Measurements from ENCODE around the gene TAX1BP1.

The TAX1BP1 gene

GRCh38 chr7:27868131-27868550 lies 128.2 kb downstream of the TAX1BP1 start:
- DNase-seq (ENCODE audit: low spot score in 2 of 2) (no peak), ATAC-seq (replicated peaks; ENCODE audit: extremely low read depth, poor library complexity, severe bottlenecking) (no peak)
- Mint-ChIP-seq H3K4me1 (peaks cover 60% of the 10 kb centered on the region), H3K9me3 (no peaks in the 10 kb centered on the region), H3K4me3 (peak overlapping the region; percentile 25), H3K27ac (ENCODE audit: low read depth) (peak overlapping the region; percentile 64), H3K36me3 (ENCODE audit: insufficient read depth) (peaks cover 10% of the 10 kb centered on the region), H3K27me3 (no peaks in the 10 kb centered on the region)

GRCh38 chr7:27869056-27869455 lies 129.1 kb downstream of the TAX1BP1 start:
- no peaks in the 10 kb centered on the region for H3K27me3 Mint-ChIP-seq
- DNase-seq (ENCODE audit: low spot score in 2 of 2): no peak
- ATAC-seq (replicated peaks; ENCODE audit: extremely low read depth, poor library complexity, severe bottlenecking): no peak
- peaks cover 11% of the 10 kb centered on the region for H3K36me3 Mint-ChIP-seq (ENCODE audit: insufficient read depth)
- H3K9me3 Mint-ChIP-seq: no peaks in the 10 kb centered on the region
- no peak overlapping the region for H3K27ac Mint-ChIP-seq (ENCODE audit: low read depth)
- H3K4me1 Mint-ChIP-seq: peaks cover 56% of the 10 kb centered on the region
- no peak overlapping the region for H3K4me3 Mint-ChIP-seq

- Mint-ChIP-seq H3K27ac (ENCODE audit: low read depth) (peak overlapping the region; percentile 27), H3K36me3 (ENCODE audit: insufficient read depth) (peaks cover 8% of the 10 kb centered on the region), H3K4me3 (no peak overlapping the region), H3K27me3 (no peaks in the 10 kb centered on the region), H3K4me1 (peaks cover 55% of the 10 kb centered on the region), H3K9me3 (no peaks in the 10 kb centered on the region)
- ATAC-seq (replicated peaks; ENCODE audit: extremely low read depth, poor library complexity, severe bottlenecking) (no peak), DNase-seq (ENCODE audit: low spot score in 2 of 2) (no peak)
Measured at GRCh38 chr7:27870595-27870994, 130.6 kb downstream of the TAX1BP1 start.

- peaks cover 51% of the 10 kb centered on the region for H3K4me1 Mint-ChIP-seq
- H3K27me3 Mint-ChIP-seq: no peaks in the 10 kb centered on the region
- no peaks in the 10 kb centered on the region for H3K9me3 Mint-ChIP-seq
- ATAC-seq (replicated peaks; ENCODE audit: extremely low read depth, poor library complexity, severe bottlenecking) (no peak), DNase-seq (ENCODE audit: low spot score in 2 of 2) (no peak)
- H3K4me3 Mint-ChIP-seq: no peak overlapping the region
- H3K27ac Mint-ChIP-seq (ENCODE audit: low read depth): no peak overlapping the region
- peaks cover 8% of the 10 kb centered on the region for H3K36me3 Mint-ChIP-seq (ENCODE audit: insufficient read depth)
Measured at GRCh38 chr7:27871086-27871485, 131.1 kb downstream of the TAX1BP1 start.

GRCh38 chr7:27871866-27872265 lies 131.9 kb downstream of the TAX1BP1 start:
- Mint-ChIP-seq H3K4me3 (no peak overlapping the region), H3K4me1 (peaks cover 44% of the 10 kb centered on the region), H3K36me3 (ENCODE audit: insufficient read depth) (peaks cover 8% of the 10 kb centered on the region), H3K9me3 (no peaks in the 10 kb centered on the region), H3K27ac (ENCODE audit: low read depth) (no peak overlapping the region), H3K27me3 (no peaks in the 10 kb centered on the region)
- ATAC-seq (replicated peaks; ENCODE audit: extremely low read depth, poor library complexity, severe bottlenecking) (no peak), DNase-seq (ENCODE audit: low spot score in 2 of 2) (no peak)

GRCh38 chr7:27872356-27873275 lies 132.7 kb downstream of the TAX1BP1 start:
- peaks cover 8% of the 10 kb centered on the region for H3K36me3 Mint-ChIP-seq (ENCODE audit: insufficient read depth)
- no peaks in the 10 kb centered on the region for H3K27me3 Mint-ChIP-seq
- peaks cover 38% of the 10 kb centered on the region for H3K4me1 Mint-ChIP-seq
- no peaks in the 10 kb centered on the region for H3K9me3 Mint-ChIP-seq
- H3K27ac Mint-ChIP-seq (ENCODE audit: low read depth): no peak overlapping the region
- H3K4me3 Mint-ChIP-seq: no peak overlapping the region
- DNase-seq (ENCODE audit: low spot score in 2 of 2) (no peak), ATAC-seq (replicated peaks; ENCODE audit: extremely low read depth, poor library complexity, severe bottlenecking) (no peak)

GRCh38 chr7:27873981-27874957 lies 134.3 kb downstream of the TAX1BP1 start:
- ATAC-seq (replicated peaks; ENCODE audit: extremely low read depth, poor library complexity, severe bottlenecking): no peak
- Mint-ChIP-seq H3K4me3 (no peak overlapping the region), H3K27ac (ENCODE audit: low read depth) (no peak overlapping the region), H3K36me3 (ENCODE audit: insufficient read depth) (peaks cover 6% of the 10 kb centered on the region), H3K27me3 (no peaks in the 10 kb centered on the region), H3K9me3 (no peaks in the 10 kb centered on the region), H3K4me1 (peaks cover 32% of the 10 kb centered on the region)
- DNase-seq (ENCODE audit: low spot score in 2 of 2): no peak

- DNase-seq (ENCODE audit: low spot score in 2 of 2) (no peak), ATAC-seq (replicated peaks; ENCODE audit: extremely low read depth, poor library complexity, severe bottlenecking) (no peak)
- Mint-ChIP-seq H3K27ac (ENCODE audit: low read depth) (no peak overlapping the region), H3K36me3 (ENCODE audit: insufficient read depth) (peaks cover 6% of the 10 kb centered on the region), H3K9me3 (no peaks in the 10 kb centered on the region), H3K27me3 (no peaks in the 10 kb centered on the region), H3K4me3 (no peak overlapping the region), H3K4me1 (peaks cover 25% of the 10 kb centered on the region)
Measured at GRCh38 chr7:27875061-27875460, 135.1 kb downstream of the TAX1BP1 start.

- Mint-ChIP-seq H3K4me3 (no peak overlapping the region), H3K27ac (ENCODE audit: low read depth) (no peak overlapping the region), H3K27me3 (no peaks in the 10 kb centered on the region), H3K9me3 (no peaks in the 10 kb centered on the region), H3K36me3 (ENCODE audit: insufficient read depth) (peaks cover 4% of the 10 kb centered on the region), H3K4me1 (peaks cover 20% of the 10 kb centered on the region)
- ATAC-seq (replicated peaks; ENCODE audit: extremely low read depth, poor library complexity, severe bottlenecking): no peak
- no peak for DNase-seq (ENCODE audit: low spot score in 2 of 2)
Measured at GRCh38 chr7:27875832-27876231, 135.9 kb downstream of the TAX1BP1 start.

- no peaks in the 10 kb centered on the region for H3K9me3 Mint-ChIP-seq
- H3K4me3 Mint-ChIP-seq: no peak overlapping the region
- H3K27ac Mint-ChIP-seq (ENCODE audit: low read depth): no peak overlapping the region
- no peak for ATAC-seq (replicated peaks; ENCODE audit: extremely low read depth, poor library complexity, severe bottlenecking)
- no peaks in the 10 kb centered on the region for H3K27me3 Mint-ChIP-seq
- peaks cover 4% of the 10 kb centered on the region for H3K36me3 Mint-ChIP-seq (ENCODE audit: insufficient read depth)
- no peak for DNase-seq (ENCODE audit: low spot score in 2 of 2)
- H3K4me1 Mint-ChIP-seq: peaks cover 20% of the 10 kb centered on the region
Measured at GRCh38 chr7:27876756-27877155, 136.8 kb downstream of the TAX1BP1 start.
